IMR-90 (cell line): ENCODE measurements around the gene OR52E5. TPM values are rescaled to one million over a fixed set of nuclear protein-coding genes. Genes with fewer than 3 reads are reported as not detected.

ENCODE experiments used
- ATAC-seq: fragments of 200-7000 bp; cut with Tn5 transposase; 2 replicates; pipeline ENCODE4 v1.9.1; 2020; ENCODE audit warnings: low read depth, mild to moderate bottlenecking, moderate library complexity
- BruUV-seq: library from RNA; stranded (reverse); fragments of 400-500 nt; replicated peaks from 2 replicates; lab custom pipeline; 2021; lab: Mats Ljungman, UMichigan
- CTCF ChIA-PET: fragments of 300-600 bp; formaldehyde crosslinking; extraction: SDS; loops from one replicate; lab custom pipeline; 2021; ENCODE audit warnings: antibody characterized with exemption; lab: Yijun Ruan, JAX
- POLR2A ChIA-PET: fragments of 300-600 bp; sonication (Branson Sonifier 250); formaldehyde crosslinking; loops from one replicate; lab custom pipeline; 2022; ENCODE audit warnings: antibody characterized with exemption; ENCODE audit not compliant: unreplicated experiment; lab: Charles Lee
- DNase-seq: peaks from one replicate; pipeline ENCODE4 v3.0.0; 2013
- H2AFZ ChIP-seq: replicated peaks from 2 replicates; pipeline ENCODE3; 2013; ENCODE audit warnings: low read length, mild to moderate bottlenecking; ENCODE audit not compliant: poor library complexity
- H2AK5ac ChIP-seq: 2 replicates; pipeline ENCODE4 v1.6.1; 2013; ENCODE audit warnings: low read depth, low read length, inconsistent platforms
- H2AK9ac ChIP-seq: replicated peaks from 2 replicates; pipeline ENCODE3; 2013; ENCODE audit warnings: mild to moderate bottlenecking, low read depth, low read length, moderate library complexity; ENCODE audit not compliant: poor library complexity
- H2BK120ac ChIP-seq: 2 replicates; pipeline ENCODE4 v1.6.1; 2013; ENCODE audit warnings: low read depth, low read length, inconsistent platforms
- H2BK15ac ChIP-seq: 3 replicates; pipeline ENCODE4 v1.6.1; 2013; ENCODE audit warnings: low read depth, low read length, inconsistent platforms
- H2BK20ac ChIP-seq: 2 replicates; pipeline ENCODE4 v1.6.1; 2013; ENCODE audit warnings: low read depth, mild to moderate bottlenecking, inconsistent platforms, low read length, moderate library complexity
- H2BK5ac ChIP-seq: 2 replicates; pipeline ENCODE4 v1.6.1; 2013; ENCODE audit warnings: mild to moderate bottlenecking, low read depth, low read length, inconsistent platforms; ENCODE audit not compliant: poor library complexity, severe bottlenecking
- H3K14ac ChIP-seq: replicated peaks from 2 replicates; pipeline ENCODE4 v1.6.1; 2013; ENCODE audit warnings: low read depth, low read length, inconsistent platforms
- H3K18ac ChIP-seq: 2 replicates; pipeline ENCODE4 v1.6.1; 2013; ENCODE audit warnings: low read depth, low read length, control low read depth
- H3K23ac ChIP-seq: 2 replicates; pipeline ENCODE4 v1.6.1; 2013; ENCODE audit warnings: low read depth, low read length, inconsistent platforms
- H3K27ac ChIP-seq: 2 replicates; pipeline ENCODE4 v1.5.1; 2013; ENCODE audit warnings: mild to moderate bottlenecking, control low read depth, low read length; ENCODE audit not compliant: insufficient read depth
- H3K27me3 ChIP-seq: 2 replicates; pipeline ENCODE4 v1.6.1; 2013; ENCODE audit warnings: low read length; ENCODE audit not compliant: control insufficient read depth, insufficient read depth
- H3K36me3 ChIP-seq: 2 replicates; pipeline ENCODE4 v1.6.1; 2013; ENCODE audit warnings: low read length, mixed read lengths; ENCODE audit not compliant: control insufficient read depth, insufficient read depth
- H3K4ac ChIP-seq: 2 replicates; pipeline ENCODE4 v1.6.1; 2013; ENCODE audit warnings: low read depth, low read length, inconsistent platforms
- H3K4me1 ChIP-seq: 2 replicates; pipeline ENCODE4 v1.6.1; 2013; ENCODE audit warnings: low read length, mixed read lengths; ENCODE audit not compliant: control insufficient read depth, insufficient read depth
- H3K4me2 ChIP-seq: 2 replicates; pipeline ENCODE4 v1.6.1; 2013; ENCODE audit warnings: low read depth, mild to moderate bottlenecking, control low read depth, low read length, moderate library complexity
- H3K4me3 ChIP-seq: 2 replicates; pipeline ENCODE4 v1.5.1; 2013; ENCODE audit warnings: low read depth, mild to moderate bottlenecking, control low read depth, low read length, moderate library complexity; ENCODE audit not compliant: insufficient read depth
- H3K56ac ChIP-seq: 2 replicates; pipeline ENCODE4 v1.6.1; 2013; ENCODE audit warnings: low read length, inconsistent platforms; ENCODE audit not compliant: insufficient read depth; ENCODE audit errors: extremely low read depth
- H3K79me1 ChIP-seq, 2 experiments: 2 replicates each; pipeline ENCODE4 v1.6.1; 2013; ENCODE audit warnings: low read length in 2 of 2, inconsistent platforms in 1 of 2, low read depth in 1 of 2
- H3K9ac ChIP-seq: 2 replicates; pipeline ENCODE4 v1.6.1; 2013; ENCODE audit warnings: low read depth, low read length, control low read depth
- H3K9me1 ChIP-seq: 2 replicates; pipeline ENCODE4 v1.6.1; 2013; ENCODE audit warnings: low read length, inconsistent platforms; ENCODE audit not compliant: insufficient read depth
- H3K9me3 ChIP-seq: 2 replicates; pipeline ENCODE4 v1.6.1; 2013; ENCODE audit warnings: low read length; ENCODE audit not compliant: control insufficient read depth, insufficient read depth
- H4K20me1 ChIP-seq: 2 replicates; pipeline ENCODE4 v1.6.1; 2013; ENCODE audit warnings: low read length, inconsistent platforms; ENCODE audit not compliant: insufficient read depth
- H4K5ac ChIP-seq: 2 replicates; pipeline ENCODE4 v1.6.1; 2013; ENCODE audit warnings: mild to moderate bottlenecking, low read depth, low read length, control low read depth
- H4K8ac ChIP-seq, 2 experiments: 2 replicates each; pipeline ENCODE4 v1.6.1; 2013; ENCODE audit warnings: low read depth in 2 of 2, low read length in 2 of 2, control low read depth in 1 of 2, inconsistent platforms in 1 of 2
- H4K91ac ChIP-seq: 2 replicates; pipeline ENCODE4 v1.6.1; 2013; ENCODE audit warnings: low read depth, low read length, inconsistent platforms; ENCODE audit not compliant: insufficient read depth
- BHLHE40 ChIP-seq: fragments of 150-350 bp; IDR thresholded peaks from 2 replicates; pipeline ENCODE4 v1.6.1; 2016; ENCODE audit warnings: mild to moderate bottlenecking, low read depth, low read length
- CEBPB ChIP-seq: IDR thresholded peaks from 2 replicates; pipeline ENCODE4 v1.6.1; 2012; ENCODE audit warnings: low read depth, low read length, improper control_type of control experiment
- CHD1 ChIP-seq: IDR thresholded peaks from 2 replicates; pipeline ENCODE4 v1.6.1; 2012; ENCODE audit warnings: low read depth, low read length, improper control_type of control experiment
- FOS ChIP-seq: fragments of 150-350 bp; IDR thresholded peaks from 2 replicates; pipeline ENCODE4 v1.6.1; 2016; ENCODE audit warnings: low read depth, low read length
- MAFK ChIP-seq: IDR thresholded peaks from 2 replicates; pipeline ENCODE4 v1.6.1; 2012; ENCODE audit warnings: low read depth, low read length, improper control_type of control experiment
- MAZ ChIP-seq: IDR thresholded peaks from 2 replicates; pipeline ENCODE4 v1.6.1; 2012; ENCODE audit warnings: low read depth, mild to moderate bottlenecking, low read length, improper control_type of control experiment, moderate library complexity, borderline replicate concordance
- MXI1 ChIP-seq: IDR thresholded peaks from 2 replicates; pipeline ENCODE4 v1.6.1; 2012; ENCODE audit warnings: low read depth, mild to moderate bottlenecking, low read length, moderate library complexity, borderline replicate concordance
- NFE2L2 ChIP-seq: fragments of 150-350 bp; IDR thresholded peaks from 2 replicates; pipeline ENCODE4 v1.6.1; 2016; ENCODE audit warnings: low read depth, mild to moderate bottlenecking, low read length
- POLR2A ChIP-seq: IDR thresholded peaks from 2 replicates; pipeline ENCODE4 v1.6.1; 2012; ENCODE audit warnings: mild to moderate bottlenecking, low read depth, low read length
- RAD21 ChIP-seq: IDR thresholded peaks from 2 replicates; pipeline ENCODE4 v1.6.1; 2012; ENCODE audit warnings: low read length, improper control_type of control experiment
- RCOR1 ChIP-seq: IDR thresholded peaks from 2 replicates; pipeline ENCODE4 v1.6.1; 2012; ENCODE audit warnings: mild to moderate bottlenecking, low read length, improper control_type of control experiment; ENCODE audit not compliant: insufficient replicate concordance
- RFX5 ChIP-seq: IDR thresholded peaks from 2 replicates; pipeline ENCODE4 v1.8.0; 2012; ENCODE audit warnings: low read depth, mild to moderate bottlenecking, low read length, moderate library complexity
- SMC3 ChIP-seq: fragments of 150-350 bp; IDR thresholded peaks from 2 replicates; pipeline ENCODE4 v1.6.1; 2016; ENCODE audit warnings: low read depth, mild to moderate bottlenecking, antibody characterized with exemption, low read length, moderate library complexity
- whole genome bisulfite sequencing, 2 experiments: methylation state at CpG; one replicate each; pipeline versions ENCODE4 v1.1.5 to v1.1.7; 2013; ENCODE audit warnings: missing lambda C conversion rate in 2 of 2; ENCODE audit not compliant: insufficient read length in 1 of 2; ENCODE audit errors: extremely low coverage in 2 of 2; 5-methylcytosine and 5-hydroxymethylcytosine counted together
- dilution Hi-C: fragments of 300-500 bp; cut with HindIII; formaldehyde crosslinking; loops from one replicate; pipeline ENCODE4 v1.14.3; 2018; ENCODE audit warnings: low sequenced_read_pairs; ENCODE audit not compliant: unreplicated experiment
- in situ Hi-C: fragments of 300-500 bp; cut with MboI; formaldehyde crosslinking; loops from 3 replicates; pipeline ENCODE4 v1.14.3; 2019; ENCODE audit warnings: low sequenced_read_pairs, inconsistent platforms, mixed read lengths
- intact Hi-C: fragments of 100-400 bp; cut with micrococcal nuclease; formaldehyde crosslinking; loops from 2 replicates; pipeline ENCODE4 v1.10.0; 2022
- polyA plus RNA-seq, 3 experiments: library from polyadenylated mRNA; depleted of rRNA; stranded (reverse); fragments of >200 nt; gene quantifications; 2 replicates each; pipeline ENCODE4 v1.2.3, GENCODE V29; 2012; ENCODE audit warnings: low replicate concordance in 1 of 3
- total RNA-seq: library from RNA; depleted of rRNA; stranded (reverse); fragments of >200 nt; gene quantifications from 2 replicates; pipeline ENCODE4 v1.2.3, GENCODE V29; 2012
- TF ChIP-seq, protein P1 (sequence below): conservative IDR thresholded peaks from 2 replicates; pipeline ENCODE4 v1.5.1; 2012; ENCODE audit warnings: mild to moderate bottlenecking, low read depth, low read length, improper control_type of control experiment
- TF ChIP-seq, protein P2 (sequence below): fragments of 150-350 bp; IDR thresholded peaks from 2 replicates; pipeline ENCODE4 v1.6.1; 2016; ENCODE audit warnings: low read depth, mild to moderate bottlenecking, low read length, moderate library complexity, borderline replicate concordance
- TF ChIP-seq, protein P3 (sequence below): fragments of 150-350 bp; IDR thresholded peaks from 2 replicates; pipeline ENCODE4 v1.6.1; 2017; ENCODE audit warnings: mild to moderate bottlenecking, antibody characterized with exemption, low read length, low read depth

The OR52E5 gene
- total and polyA plus RNA-seq, 2 of the 4 experiments (the other 2 are of a cell fraction), result not detected

GRCh38 chr11:5910540-5910939 lies 17.5 kb downstream of the OR52E5 start:
- Histone ChIP-seq H3K79me1 (no peaks in the 10 kb centered on the region), H3K9me3 (peaks cover 9% of the 10 kb centered on the region), H3K18ac (no peak overlapping the region), H2AK5ac (no peak overlapping the region), H3K4me3 (no peak overlapping the region), H3K4me2 (no peak overlapping the region), H3K9ac (no peak overlapping the region), H2BK15ac (no peak overlapping the region), H3K27me3 (no peaks in the 10 kb centered on the region), H3K56ac (no peak overlapping the region), H4K20me1 (no peaks in the 10 kb centered on the region), H2BK5ac (no peak overlapping the region), H3K4ac (no peak overlapping the region), H3K14ac (no peak overlapping the region), H3K9me1 (no peaks in the 10 kb centered on the region), H2AK9ac (no peak overlapping the region), H3K36me3 (no peaks in the 10 kb centered on the region), H2AFZ (no peak overlapping the region), H3K23ac (no peak overlapping the region), H3K4me1 (no peaks in the 10 kb centered on the region), H4K8ac (no peak overlapping the region), H2BK20ac (no peak overlapping the region), H3K27ac (no peak overlapping the region), H2BK120ac (no peak overlapping the region), H4K5ac (no peak overlapping the region), H4K91ac (no peak overlapping the region)
- TF ChIP-seq POLR2A, result no peak
- TF ChIP-seq MXI1, result no peak
- TF ChIP-seq, protein P1, sequence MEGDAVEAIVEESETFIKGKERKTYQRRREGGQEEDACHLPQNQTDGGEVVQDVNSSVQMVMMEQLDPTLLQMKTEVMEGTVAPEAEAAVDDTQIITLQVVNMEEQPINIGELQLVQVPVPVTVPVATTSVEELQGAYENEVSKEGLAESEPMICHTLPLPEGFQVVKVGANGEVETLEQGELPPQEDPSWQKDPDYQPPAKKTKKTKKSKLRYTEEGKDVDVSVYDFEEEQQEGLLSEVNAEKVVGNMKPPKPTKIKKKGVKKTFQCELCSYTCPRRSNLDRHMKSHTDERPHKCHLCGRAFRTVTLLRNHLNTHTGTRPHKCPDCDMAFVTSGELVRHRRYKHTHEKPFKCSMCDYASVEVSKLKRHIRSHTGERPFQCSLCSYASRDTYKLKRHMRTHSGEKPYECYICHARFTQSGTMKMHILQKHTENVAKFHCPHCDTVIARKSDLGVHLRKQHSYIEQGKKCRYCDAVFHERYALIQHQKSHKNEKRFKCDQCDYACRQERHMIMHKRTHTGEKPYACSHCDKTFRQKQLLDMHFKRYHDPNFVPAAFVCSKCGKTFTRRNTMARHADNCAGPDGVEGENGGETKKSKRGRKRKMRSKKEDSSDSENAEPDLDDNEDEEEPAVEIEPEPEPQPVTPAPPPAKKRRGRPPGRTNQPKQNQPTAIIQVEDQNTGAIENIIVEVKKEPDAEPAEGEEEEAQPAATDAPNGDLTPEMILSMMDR, result no peak
- TF ChIP-seq CHD1, result no peak
- TF ChIP-seq SMC3, result no peak
- TF ChIP-seq BHLHE40, result no peak
- no peak for TF ChIP-seq RFX5
- TF ChIP-seq, protein P2, sequence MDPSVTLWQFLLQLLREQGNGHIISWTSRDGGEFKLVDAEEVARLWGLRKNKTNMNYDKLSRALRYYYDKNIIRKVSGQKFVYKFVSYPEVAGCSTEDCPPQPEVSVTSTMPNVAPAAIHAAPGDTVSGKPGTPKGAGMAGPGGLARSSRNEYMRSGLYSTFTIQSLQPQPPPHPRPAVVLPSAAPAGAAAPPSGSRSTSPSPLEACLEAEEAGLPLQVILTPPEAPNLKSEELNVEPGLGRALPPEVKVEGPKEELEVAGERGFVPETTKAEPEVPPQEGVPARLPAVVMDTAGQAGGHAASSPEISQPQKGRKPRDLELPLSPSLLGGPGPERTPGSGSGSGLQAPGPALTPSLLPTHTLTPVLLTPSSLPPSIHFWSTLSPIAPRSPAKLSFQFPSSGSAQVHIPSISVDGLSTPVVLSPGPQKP, result no peak
- no peak for TF ChIP-seq MAZ
- no peak for TF ChIP-seq NFE2L2
- TF ChIP-seq CEBPB, result no peak
- TF ChIP-seq RAD21, result no peak
- TF ChIP-seq, protein P3, sequence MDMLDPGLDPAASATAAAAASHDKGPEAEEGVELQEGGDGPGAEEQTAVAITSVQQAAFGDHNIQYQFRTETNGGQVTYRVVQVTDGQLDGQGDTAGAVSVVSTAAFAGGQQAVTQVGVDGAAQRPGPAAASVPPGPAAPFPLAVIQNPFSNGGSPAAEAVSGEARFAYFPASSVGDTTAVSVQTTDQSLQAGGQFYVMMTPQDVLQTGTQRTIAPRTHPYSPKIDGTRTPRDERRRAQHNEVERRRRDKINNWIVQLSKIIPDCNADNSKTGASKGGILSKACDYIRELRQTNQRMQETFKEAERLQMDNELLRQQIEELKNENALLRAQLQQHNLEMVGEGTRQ, result no peak
- no peak for TF ChIP-seq FOS
- TF ChIP-seq MAFK, result no peak
- TF ChIP-seq RCOR1, result no peak
- DNase-seq (no peak), ATAC-seq (no peak)
- BruUV-seq, result no TSS peak
- CTCF ChIA-PET, result no interaction called here
- 71% methylated on average over 1 of the region's 2 CpGs; no CpG with 5 or more reads in 1 of the 2 experiments for WGBS, 2 experiments
- intact Hi-C loops (no loop called here), dilution Hi-C loops (no loop called here), in situ Hi-C loops (no loop called here)
- POLR2A ChIA-PET, result no interaction called here
